H9 (cell line): ENCODE measurements around the gene SLC12A3. TPM values are rescaled to one million over a fixed set of nuclear protein-coding genes. Genes with fewer than 3 reads are reported as not detected.

ENCODE experiments used
- DNase-seq: peaks from one replicate; pipeline ENCODE4 v3.0.0-alpha.2; 2017
- H2AFZ ChIP-seq: one replicate; pipeline ENCODE4 v1.6.1; 2013; ENCODE audit warnings: mild to moderate bottlenecking, low read length, control low read depth, moderate library complexity
- H2AK5ac ChIP-seq: 2 replicates; pipeline ENCODE4 v1.6.1; 2013; ENCODE audit warnings: low read length, control low read depth, mixed read lengths; ENCODE audit not compliant: insufficient read length
- H2BK120ac ChIP-seq: one replicate; pipeline ENCODE4 v1.6.1; 2013; ENCODE audit warnings: low read depth, mild to moderate bottlenecking, low read length, control low read depth, inconsistent platforms; ENCODE audit not compliant: poor library complexity, severe bottlenecking
- H2BK12ac ChIP-seq: 2 replicates; pipeline ENCODE4 v1.6.1; 2013; ENCODE audit warnings: low read length, control low read depth, mixed read lengths, low read depth; ENCODE audit not compliant: insufficient read length
- H2BK15ac ChIP-seq: 2 replicates; pipeline ENCODE4 v1.6.1; 2013; ENCODE audit warnings: low read depth, low read length, control low read depth
- H2BK20ac ChIP-seq: one replicate; pipeline ENCODE4 v1.6.1; 2013; ENCODE audit warnings: low read depth, mild to moderate bottlenecking, low read length, control low read depth, inconsistent platforms; ENCODE audit not compliant: poor library complexity, severe bottlenecking
- H2BK5ac ChIP-seq: 2 replicates; pipeline ENCODE4 v1.6.1; 2013; ENCODE audit warnings: low read length, control low read depth, mixed read lengths; ENCODE audit not compliant: insufficient read length
- H3K14ac ChIP-seq: 2 replicates; pipeline ENCODE4 v1.6.1; 2013; ENCODE audit warnings: low read length, control low read depth; ENCODE audit not compliant: insufficient read depth
- H3K18ac ChIP-seq: 2 replicates; pipeline ENCODE4 v1.6.1; 2013; ENCODE audit warnings: low read depth, mild to moderate bottlenecking, mixed read lengths, low read length, control low read depth; ENCODE audit not compliant: insufficient read length
- H3K23ac ChIP-seq: 2 replicates; pipeline ENCODE4 v1.6.1; 2013; ENCODE audit warnings: low read length, control low read depth, mixed read lengths, low read depth; ENCODE audit not compliant: insufficient read length
- H3K23me2 ChIP-seq: 2 replicates; pipeline ENCODE4 v1.6.1; 2013; ENCODE audit warnings: low read depth, mild to moderate bottlenecking, mixed read lengths, low read length, control low read depth; ENCODE audit not compliant: insufficient read length, poor library complexity, severe bottlenecking
- H3K27ac ChIP-seq: 2 replicates; pipeline ENCODE4 v1.5.1; 2013; ENCODE audit warnings: low read length, control low read depth, mixed read lengths, low read depth; ENCODE audit not compliant: insufficient read length
- H3K27me3 ChIP-seq: 2 replicates; pipeline ENCODE4 v1.6.1; 2013; ENCODE audit warnings: low read length, control low read depth, inconsistent platforms; ENCODE audit not compliant: insufficient read depth
- H3K4ac ChIP-seq: 2 replicates; pipeline ENCODE4 v1.6.1; 2013; ENCODE audit warnings: low read depth, mild to moderate bottlenecking, control low read depth, inconsistent platforms, low read length, moderate library complexity
- H3K4me1 ChIP-seq: 2 replicates; pipeline ENCODE4 v1.6.1; 2013; ENCODE audit warnings: low read length, control low read depth, inconsistent platforms; ENCODE audit not compliant: insufficient read depth
- H3K4me2 ChIP-seq: 2 replicates; pipeline ENCODE4 v1.6.1; 2013; ENCODE audit warnings: low read length, control low read depth, mixed read lengths; ENCODE audit not compliant: insufficient read length, insufficient read depth
- H3K56ac ChIP-seq: 2 replicates; pipeline ENCODE4 v1.6.1; 2013; ENCODE audit warnings: low read depth, mild to moderate bottlenecking, mixed read lengths, low read length, control low read depth; ENCODE audit not compliant: insufficient read length
- H3K79me1 ChIP-seq: 2 replicates; pipeline ENCODE4 v1.6.1; 2013; ENCODE audit warnings: low read depth, mild to moderate bottlenecking, moderate library complexity, low read length, control low read depth, inconsistent platforms; ENCODE audit not compliant: insufficient read depth, poor library complexity, severe bottlenecking
- H3K79me2 ChIP-seq: 2 replicates; pipeline ENCODE4 v1.6.1; 2013; ENCODE audit warnings: low read length, control low read depth, inconsistent platforms; ENCODE audit not compliant: insufficient read depth
- H3K9ac ChIP-seq: 2 replicates; pipeline ENCODE4 v1.6.1; 2013; ENCODE audit warnings: low read length, control low read depth, mixed read lengths; ENCODE audit not compliant: insufficient read length; ENCODE audit errors: extremely low read depth
- H3K9me3 ChIP-seq: one replicate; pipeline ENCODE4 v1.6.1; 2013; ENCODE audit warnings: low read depth, low read length, inconsistent platforms; ENCODE audit not compliant: control insufficient read depth
- H3T11ph ChIP-seq: one replicate; pipeline ENCODE4 v1.6.1; 2013; ENCODE audit warnings: mild to moderate bottlenecking, low read length, control low read depth, inconsistent platforms
- H4K20me1 ChIP-seq: one replicate; pipeline ENCODE4 v1.6.1; 2013; ENCODE audit not compliant: control insufficient read depth, insufficient read length, insufficient read depth
- H4K5ac ChIP-seq: 2 replicates; pipeline ENCODE4 v1.6.1; 2013; ENCODE audit warnings: low read depth, mild to moderate bottlenecking, mixed read lengths, low read length, control low read depth; ENCODE audit not compliant: insufficient read length
- H4K8ac ChIP-seq: replicated peaks from 2 replicates; pipeline ENCODE4 v1.6.1; 2013; ENCODE audit warnings: low read length, control low read depth, mixed read lengths, low read depth; ENCODE audit not compliant: insufficient read length
- H4K91ac ChIP-seq: 2 replicates; pipeline ENCODE4 v1.6.1; 2013; ENCODE audit warnings: low read depth, mild to moderate bottlenecking, moderate library complexity, mixed read lengths, low read length, control low read depth; ENCODE audit not compliant: insufficient read length
- H3K27ac Mint-ChIP-seq, 3 experiments: 2 replicates in 2 of 3; 3 replicates in 1 of 3; pipeline ENCODE4 v1.8.0; 2020 to 2021; ENCODE audit warnings: mixed read lengths in 3 of 3, mild to moderate bottlenecking in 1 of 3, moderate library complexity in 1 of 3
- H3K27me3 Mint-ChIP-seq: 2 replicates; pipeline ENCODE4 v1.8.0; 2021; ENCODE audit warnings: low read depth, mild to moderate bottlenecking, moderate library complexity, mixed read lengths
- H3K36me3 Mint-ChIP-seq, 3 experiments: 2 replicates in 2 of 3; 3 replicates in 1 of 3; pipeline ENCODE4 v1.8.0; 2020 to 2021; ENCODE audit warnings: low read depth in 3 of 3, mixed read lengths in 3 of 3; ENCODE audit not compliant: insufficient read depth in 1 of 3
- H3K4me1 Mint-ChIP-seq, 2 experiments: 2 replicates each; pipeline ENCODE4 v1.8.0; 2020; ENCODE audit warnings: mixed read lengths in 2 of 2
- H3K4me3 Mint-ChIP-seq, 2 experiments: 2 replicates in 1 of 2; 3 replicates in 1 of 2; pipeline ENCODE4 v1.8.0; 2020 to 2021; ENCODE audit warnings: mild to moderate bottlenecking in 2 of 2, mixed read lengths in 2 of 2, moderate library complexity in 1 of 2
- H3K9me3 Mint-ChIP-seq, 2 experiments: 2 replicates in 1 of 2; 3 replicates in 1 of 2; pipeline ENCODE4 v1.8.0; 2020; ENCODE audit warnings: mild to moderate bottlenecking in 2 of 2, mixed read lengths in 2 of 2, moderate library complexity in 1 of 2
- total RNA-seq: library from RNA; stranded (reverse); gene quantifications from 2 replicates; pipeline ENCODE4 v1.2.1, GENCODE V29; 2021
- TF ChIP-seq, protein P1 (sequence below): fragments of 200-600 bp; sonication (generic); conservative IDR thresholded peaks from 3 replicates; pipeline ENCODE4 v1.8.0; 2021; ENCODE audit warnings: antibody characterized with exemption, mild to moderate bottlenecking

SLC12A3 gene
- total RNA-seq, 1 experiment from 2014 or later, result not detected

DNA sequence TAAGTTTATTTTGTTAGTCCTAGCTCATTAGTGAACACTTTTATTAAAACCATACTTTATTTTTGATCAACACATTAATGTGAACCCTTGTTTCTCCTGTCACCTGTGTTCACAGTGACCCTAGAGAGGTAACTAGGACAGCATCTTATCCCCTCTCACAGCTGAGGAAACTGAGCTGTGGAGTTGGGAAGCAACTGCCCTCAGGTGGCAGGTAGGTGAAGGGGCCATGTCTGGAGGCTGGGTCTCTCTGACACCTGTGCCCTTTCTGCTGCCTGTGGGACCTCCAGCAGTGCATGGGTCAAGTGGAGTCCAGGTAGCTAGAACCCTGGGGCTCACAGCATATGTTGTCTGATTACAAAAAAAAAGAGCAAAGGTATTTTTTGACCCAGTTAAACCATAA lies 22.9 kb upstream of the SLC12A3 start:
- no peaks in the 10 kb centered on the region for H3K23me2 ChIP-seq
- H3K56ac ChIP-seq, result no peak overlapping the region
- no peak overlapping the region for H3K18ac ChIP-seq
- no peaks in the 10 kb centered on the region for H3K27me3 ChIP-seq
- no peak overlapping the region for H4K5ac ChIP-seq
- H3K79me2 ChIP-seq, result no peaks in the 10 kb centered on the region
- Mint-ChIP-seq H3K36me3 (peaks cover 40 to 78% (median 71%) of the 10 kb centered on the region in 3 experiments; a peak in 6 of 7 replicates), H3K27ac (no peak overlapping the region), H3K4me1 (no peaks in the 10 kb centered on the region), H3K27me3 (no peaks in the 10 kb centered on the region), H3K4me3 (no peak overlapping the region), H3K9me3 (no peaks in the 10 kb centered on the region)
- H2BK120ac ChIP-seq, result no peak overlapping the region
- no peak for DNase-seq
- H3K4me2 ChIP-seq, result no peak overlapping the region
- H3K27ac ChIP-seq, result no peak overlapping the region
- H2BK15ac ChIP-seq, result no peak overlapping the region
- no peak overlapping the region for H2BK5ac ChIP-seq
- no peaks in the 10 kb centered on the region for H3K4me1 ChIP-seq
- no peaks in the 10 kb centered on the region for H4K20me1 ChIP-seq
- H3K9ac ChIP-seq, result no peak overlapping the region
- no peak overlapping the region for H2AK5ac ChIP-seq
- no peak overlapping the region for H2BK20ac ChIP-seq
- no peak overlapping the region for H2BK12ac ChIP-seq
- H3T11ph ChIP-seq, result no peak overlapping the region
- H3K4ac ChIP-seq, result no peak overlapping the region
- H4K91ac ChIP-seq, result no peak overlapping the region
- H3K79me1 ChIP-seq, result no peaks in the 10 kb centered on the region
- TF ChIP-seq, protein P1, sequence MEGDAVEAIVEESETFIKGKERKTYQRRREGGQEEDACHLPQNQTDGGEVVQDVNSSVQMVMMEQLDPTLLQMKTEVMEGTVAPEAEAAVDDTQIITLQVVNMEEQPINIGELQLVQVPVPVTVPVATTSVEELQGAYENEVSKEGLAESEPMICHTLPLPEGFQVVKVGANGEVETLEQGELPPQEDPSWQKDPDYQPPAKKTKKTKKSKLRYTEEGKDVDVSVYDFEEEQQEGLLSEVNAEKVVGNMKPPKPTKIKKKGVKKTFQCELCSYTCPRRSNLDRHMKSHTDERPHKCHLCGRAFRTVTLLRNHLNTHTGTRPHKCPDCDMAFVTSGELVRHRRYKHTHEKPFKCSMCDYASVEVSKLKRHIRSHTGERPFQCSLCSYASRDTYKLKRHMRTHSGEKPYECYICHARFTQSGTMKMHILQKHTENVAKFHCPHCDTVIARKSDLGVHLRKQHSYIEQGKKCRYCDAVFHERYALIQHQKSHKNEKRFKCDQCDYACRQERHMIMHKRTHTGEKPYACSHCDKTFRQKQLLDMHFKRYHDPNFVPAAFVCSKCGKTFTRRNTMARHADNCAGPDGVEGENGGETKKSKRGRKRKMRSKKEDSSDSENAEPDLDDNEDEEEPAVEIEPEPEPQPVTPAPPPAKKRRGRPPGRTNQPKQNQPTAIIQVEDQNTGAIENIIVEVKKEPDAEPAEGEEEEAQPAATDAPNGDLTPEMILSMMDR, result no peak; the same call in 2 of the 3 replicates
- no peak overlapping the region for H4K8ac ChIP-seq
- no peak overlapping the region for H3K14ac ChIP-seq
- no peak overlapping the region for H3K23ac ChIP-seq
- H3K9me3 ChIP-seq, result no peaks in the 10 kb centered on the region
- no peak overlapping the region for H2AFZ ChIP-seq
